T47D (cell line): ENCODE data around the gene ANKFN1.

Experiments
- DNase-seq, 2 experiments: peaks; one replicate each; pipeline versions ENCODE4 v3.0.0 to v3.0.0-alpha.2; 2011 to 2012; ENCODE audit warnings: low read depth in 1 of 2, low spot score in 1 of 2
- JUND ChIP-seq: IDR thresholded peaks from 2 replicates; pipeline ENCODE4 v1.6.1; 2012; ENCODE audit warnings: low read depth
- in situ Hi-C: cut with HindIII; loops from 2 replicates; pipeline ENCODE4 v1.10.0; 2016; ENCODE audit warnings: low sequenced_read_pairs, low pct_unique_long_range_greater_than_20kb

Gene ANKFN1

DNA sequence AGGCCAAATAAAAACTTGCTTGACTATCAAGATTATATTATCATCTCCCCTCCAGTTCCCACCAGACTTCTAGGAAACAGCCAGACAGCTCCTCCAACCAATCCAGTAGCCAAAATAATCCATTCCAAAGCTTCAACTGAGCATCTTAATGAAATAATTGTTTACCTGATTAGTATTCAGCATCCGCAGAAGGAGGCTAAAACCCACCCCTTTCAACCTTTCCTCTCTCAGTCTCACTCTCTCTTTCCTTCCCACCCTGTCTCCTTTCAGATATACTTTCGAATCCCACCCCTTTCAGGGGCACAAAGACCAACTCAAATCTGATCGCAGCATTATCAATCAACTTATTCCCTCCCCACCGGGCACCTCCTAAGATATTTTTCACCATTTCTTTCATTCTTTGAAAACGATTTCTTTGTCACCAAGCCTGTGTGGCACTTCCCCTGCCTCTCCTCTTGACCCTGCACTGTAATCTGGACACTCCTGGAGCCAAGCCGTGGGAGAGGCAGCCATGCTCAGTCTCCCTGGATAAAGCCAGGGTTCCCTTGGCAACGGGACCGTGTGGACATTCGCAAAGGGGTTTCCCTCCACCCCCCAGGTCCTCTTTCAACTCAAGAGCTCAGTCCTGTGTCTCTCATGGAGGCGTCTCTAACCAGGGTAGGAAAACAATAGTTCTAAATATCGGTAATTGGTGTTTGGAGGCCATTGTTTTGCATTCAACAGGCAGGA is at the start of gene ANKFN1:
Gene ANKFN1, plus strand, starts transcription at position 602 of the 729 bp plus-strand sequence. CDS start 59,193 bp downstream, outside the sequence.
- no peak for DNase-seq
- no peak for TF ChIP-seq JUND
- in situ Hi-C loops = no loop called here

DNA sequence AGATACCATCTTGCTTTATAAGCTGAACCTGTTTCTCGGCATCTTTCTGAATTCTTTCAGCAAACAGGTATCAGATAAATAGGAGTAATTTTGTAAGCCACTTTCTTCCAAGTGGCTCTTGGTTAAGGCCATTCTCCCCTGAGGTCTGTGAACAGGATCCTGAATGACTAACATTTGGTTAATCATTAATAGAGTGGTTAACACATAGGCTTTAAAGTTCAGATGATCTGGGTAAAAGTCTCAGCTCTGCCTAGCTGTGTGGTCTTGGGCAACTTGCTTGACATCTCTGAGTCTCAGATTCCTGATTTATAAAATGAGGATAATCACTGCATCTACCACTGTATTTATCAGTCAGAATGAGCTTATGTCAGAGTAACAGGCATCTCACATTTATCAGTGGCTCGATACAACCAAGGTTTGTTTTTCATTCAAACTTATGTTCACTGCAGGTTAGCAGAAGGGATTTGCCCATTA is 44.4 kb upstream of the ANKFN1 start:
- DNase-seq = peak in 1 of 2 experiments; percentile 68
- in situ Hi-C loops = no loop called here
- TF ChIP-seq JUND = no peak

DNA sequence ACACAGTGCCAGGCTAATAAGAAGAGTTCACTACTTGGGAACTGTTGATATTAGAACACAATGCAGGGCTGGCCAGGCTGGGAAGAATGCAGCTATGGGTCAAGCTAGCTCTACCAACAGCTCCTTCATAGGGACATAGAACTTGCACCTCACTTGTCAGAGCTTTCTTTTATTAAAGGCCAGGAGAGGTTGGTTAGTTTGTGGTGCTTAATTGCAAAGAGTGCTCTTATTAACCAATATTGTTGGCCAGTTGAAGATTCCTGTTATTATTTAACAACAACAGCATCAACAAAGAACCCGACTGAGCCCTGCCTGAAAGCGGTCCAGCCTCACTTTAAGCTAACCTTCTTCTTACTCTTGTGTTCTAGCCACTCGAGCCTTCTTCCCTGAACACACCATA is 43.4 kb upstream of the ANKFN1 start:
- in situ Hi-C loops = no loop called here
- no peak for DNase-seq
- no peak for TF ChIP-seq JUND

GRCh38 chr17:56110463-56111135 is 42.7 kb upstream of the ANKFN1 start:
- in situ Hi-C loops = no loop called here
- DNase-seq = peak in 1 of 2 experiments; percentile 89
- no peak for TF ChIP-seq JUND

DNA sequence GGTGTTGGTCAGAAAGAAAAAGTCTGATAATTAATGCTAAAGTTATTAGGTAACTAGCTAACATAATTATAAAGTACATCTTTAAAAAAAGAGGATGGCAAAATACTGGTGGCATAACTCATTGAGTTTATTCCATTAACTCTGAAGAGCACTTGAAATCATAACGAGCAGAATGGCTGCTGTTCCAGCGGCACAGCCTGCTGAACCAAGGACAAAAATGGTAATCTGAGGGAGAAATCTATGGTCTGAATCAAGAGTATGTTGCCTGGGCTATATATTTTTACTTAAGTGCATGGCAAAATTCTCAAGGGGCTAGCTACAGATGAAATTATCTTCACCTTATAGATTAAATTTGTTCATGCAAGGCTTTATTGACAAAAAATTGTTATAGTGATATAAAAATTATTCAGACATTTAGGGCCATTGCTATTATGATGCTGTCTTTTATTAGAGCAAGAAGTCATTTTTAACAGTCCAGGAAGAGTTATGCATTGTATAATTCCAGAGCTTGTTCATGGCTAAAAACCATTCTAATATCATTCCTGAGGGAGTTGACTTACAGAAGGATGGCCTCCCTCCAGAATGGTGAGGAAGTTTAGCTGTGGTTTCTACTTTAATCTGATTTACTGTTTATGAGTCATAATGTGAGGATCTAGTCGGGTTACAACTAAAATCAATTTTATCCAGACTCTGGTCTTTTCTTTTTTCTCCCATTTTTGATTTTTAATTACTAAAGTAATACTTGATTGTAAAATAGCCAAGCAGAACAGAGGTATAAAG is 41.4 kb upstream of the ANKFN1 start:
- DNase-seq = no peak
- TF ChIP-seq JUND = no peak
- in situ Hi-C loops = no loop called here

DNA sequence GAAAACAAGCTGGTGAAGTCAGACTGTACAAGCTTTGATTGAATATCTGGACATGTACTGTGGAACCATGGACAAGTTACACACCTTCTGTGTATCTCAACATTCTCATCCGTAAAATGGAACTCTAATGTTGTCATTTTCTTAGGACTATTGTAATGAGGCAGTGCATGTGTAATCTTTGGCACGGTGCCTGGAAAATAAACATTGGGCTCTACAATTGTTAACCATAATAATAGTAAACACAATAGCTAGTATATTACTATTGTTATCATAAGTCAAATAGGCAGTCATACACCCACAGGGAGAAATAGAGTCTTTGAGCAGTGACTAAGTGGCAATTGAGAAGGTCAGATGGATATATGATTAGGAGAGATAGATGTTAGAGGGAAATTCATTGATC is 39.8 kb upstream of the ANKFN1 start:
- DNase-seq = peak in 1 of 2 experiments; percentile 44
- no peak for TF ChIP-seq JUND
- in situ Hi-C loops = no loop called here

- TF ChIP-seq JUND = no peak
- no peak for DNase-seq
- in situ Hi-C loops = no loop called here
Measured at GRCh38 chr17:56114469-56114868, 38.8 kb upstream of the ANKFN1 start.

GRCh38 chr17:56119191-56119590 is 34.1 kb upstream of the ANKFN1 start:
- in situ Hi-C loops = no loop called here
- no peak for TF ChIP-seq JUND
- no peak for DNase-seq

DNA sequence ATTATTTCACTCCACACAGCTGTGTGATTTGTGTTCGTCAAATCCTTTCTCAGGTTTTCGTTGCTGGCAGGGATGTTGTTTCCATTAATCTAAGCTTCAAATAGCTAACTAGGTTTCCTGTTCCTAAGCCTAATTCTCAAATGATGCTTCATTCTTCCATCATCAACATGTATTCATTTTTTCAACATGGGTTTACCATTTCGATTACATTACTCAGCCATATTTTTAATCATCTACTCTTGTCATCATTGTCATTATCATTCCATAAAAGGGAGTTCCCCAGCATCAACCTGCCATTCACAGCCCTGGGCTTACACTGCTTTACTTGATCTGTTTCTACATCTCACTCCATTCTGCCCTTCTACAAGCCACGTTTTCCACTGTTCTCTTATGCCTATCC is 33.3 kb upstream of the ANKFN1 start:
- in situ Hi-C loops = no loop called here
- no peak for DNase-seq
- TF ChIP-seq JUND = no peak

DNA sequence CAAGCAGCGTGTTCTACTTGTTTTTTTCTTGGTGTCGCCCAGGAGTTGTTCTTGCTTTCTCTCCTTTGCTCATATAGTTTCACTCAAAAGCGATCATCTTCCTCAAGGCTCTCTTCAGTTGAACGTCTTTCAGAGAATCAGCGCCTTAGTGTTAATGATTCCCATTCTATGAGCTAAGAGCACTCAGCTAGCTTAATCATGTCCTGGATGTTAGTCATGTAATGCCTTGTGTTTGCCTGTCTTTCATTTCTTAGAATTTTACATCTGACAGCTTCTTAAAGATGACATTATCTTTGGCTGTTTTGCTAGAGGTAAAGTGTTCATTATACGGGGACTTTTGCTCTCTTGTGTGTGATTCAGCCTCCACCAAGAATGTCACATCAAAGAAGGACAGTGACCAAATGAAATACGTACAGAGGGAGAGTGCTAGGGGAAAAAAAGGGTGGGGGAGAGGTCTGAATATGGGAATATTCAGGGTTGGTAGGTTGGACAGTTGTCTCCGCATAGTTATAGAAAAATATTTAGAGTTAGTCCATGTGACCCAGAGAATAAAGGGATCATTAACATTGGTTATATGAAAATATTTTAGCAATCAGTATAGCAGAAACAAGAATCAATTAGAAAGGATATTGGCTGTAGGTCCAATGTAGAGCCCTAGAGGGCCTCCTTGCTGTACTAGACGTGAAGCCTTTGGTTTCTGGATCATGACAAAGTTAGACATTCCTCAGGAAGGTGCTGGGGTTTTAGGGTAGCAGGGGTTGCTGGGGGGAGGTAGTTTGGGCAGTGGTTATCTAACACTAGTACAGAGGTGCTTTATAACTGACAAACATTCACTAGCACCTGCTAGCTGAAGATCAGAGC is 31.9 kb upstream of the ANKFN1 start:
- in situ Hi-C loops = no loop called here
- DNase-seq = peak in 1 of 2 experiments; percentile 65
- TF ChIP-seq JUND = no peak

- DNase-seq = peak in 1 of 2 experiments; percentile 88
- in situ Hi-C loops = no loop called here
Measured at GRCh38 chr17:56125830-56126819, 27.1 kb upstream of the ANKFN1 start.

More at GRCh38 chr17:56125830-56126819, 27.1 kb upstream of the ANKFN1 start:
- TF ChIP-seq JUND = no peak
